Thyroid gland (tissue), 4 donors: ENCODE data around the gene HSPA5. TPM values are rescaled to one million over a fixed set of nuclear protein-coding genes. Genes with fewer than 3 reads are reported as not detected.
"Not testable (repeated sequence)": the region's sequence is repeated elsewhere in the genome, so short reads cannot be mapped to it uniquely, and the experiment has no call there.

ENCODE experiments used
- DNase-seq, 2 donors: peaks; one replicate each; pipeline ENCODE4 v3.0.0-alpha.2; 2019
- H3K27ac ChIP-seq, 3 donors: fragments of 200-600 bp; sonication (generic); 1 replicate in 2 of 3; 2 replicates in 1 of 3; pipeline ENCODE4 v1.5.1; 2016 to 2019; ENCODE audit warnings: mild to moderate bottlenecking in 1 of 3, moderate library complexity in 1 of 3
- H3K27me3 ChIP-seq: fragments of 200-600 bp; sonication (generic); one replicate; pipeline ENCODE4 v1.5.1; 2019
- H3K36me3 ChIP-seq, 2 donors: fragments of 200-600 bp; sonication (generic); one replicate each; pipeline ENCODE4 v1.5.1; 2016 to 2019
- H3K4me1 ChIP-seq, 2 donors: fragments of 200-600 bp; sonication (generic); one replicate each; pipeline ENCODE4 v1.5.1; 2017 to 2019
- H3K4me3 ChIP-seq, 3 donors: fragments of 200-600 bp; sonication (generic); replicated peaks in 1 of 3; 1 replicate in 2 of 3; 2 replicates in 1 of 3; pipeline ENCODE4 v1.5.1; 2016; ENCODE audit warnings: mild to moderate bottlenecking in 1 of 3
- H3K9me3 ChIP-seq: fragments of 200-600 bp; sonication (generic); one replicate; pipeline ENCODE4 v1.5.1; 2017
- POLR2A ChIP-seq, 2 donors: fragments of 450-650 bp; IDR thresholded peaks; one replicate each; pipeline ENCODE4 v1.6.1; 2017; ENCODE audit warnings: antibody characterized with exemption in 2 of 2, mild to moderate bottlenecking in 2 of 2, moderate library complexity in 1 of 2
- WGBS, 2 donors: methylation state at CpG; one replicate each; pipeline ENCODE4 v1.1.5; 2017; 5-methylcytosine and 5-hydroxymethylcytosine counted together
- intact Hi-C: fragments of 100-400 bp; cut with DNase I; formaldehyde crosslinking; loops from one replicate; pipeline ENCODE4 v1.15.1; 2023
- total RNA-seq, 4 donors: library from RNA; depleted of rRNA; stranded (reverse); fragments of >200 nt; gene quantifications; one replicate each; pipeline ENCODE4 v1.2.3, GENCODE V29; 2016
- TF ChIP-seq, protein P1 (sequence below), 6 experiments: fragments of 200-600 bp in 3 of 6; fragments of 450-650 bp in 3 of 6; sonication (generic) in 3 of 6; IDR thresholded peaks; one replicate each; pipeline ENCODE4 v1.5.1; 2016 to 2019; ENCODE audit warnings: antibody characterized with exemption in 6 of 6, mild to moderate bottlenecking in 2 of 6, inconsistent platforms in 1 of 6, moderate library complexity in 1 of 6

HSPA5 gene
- total RNA-seq, 4 donors from 2014 or later, result 202 to 921 (median 592) TPM

DNA sequence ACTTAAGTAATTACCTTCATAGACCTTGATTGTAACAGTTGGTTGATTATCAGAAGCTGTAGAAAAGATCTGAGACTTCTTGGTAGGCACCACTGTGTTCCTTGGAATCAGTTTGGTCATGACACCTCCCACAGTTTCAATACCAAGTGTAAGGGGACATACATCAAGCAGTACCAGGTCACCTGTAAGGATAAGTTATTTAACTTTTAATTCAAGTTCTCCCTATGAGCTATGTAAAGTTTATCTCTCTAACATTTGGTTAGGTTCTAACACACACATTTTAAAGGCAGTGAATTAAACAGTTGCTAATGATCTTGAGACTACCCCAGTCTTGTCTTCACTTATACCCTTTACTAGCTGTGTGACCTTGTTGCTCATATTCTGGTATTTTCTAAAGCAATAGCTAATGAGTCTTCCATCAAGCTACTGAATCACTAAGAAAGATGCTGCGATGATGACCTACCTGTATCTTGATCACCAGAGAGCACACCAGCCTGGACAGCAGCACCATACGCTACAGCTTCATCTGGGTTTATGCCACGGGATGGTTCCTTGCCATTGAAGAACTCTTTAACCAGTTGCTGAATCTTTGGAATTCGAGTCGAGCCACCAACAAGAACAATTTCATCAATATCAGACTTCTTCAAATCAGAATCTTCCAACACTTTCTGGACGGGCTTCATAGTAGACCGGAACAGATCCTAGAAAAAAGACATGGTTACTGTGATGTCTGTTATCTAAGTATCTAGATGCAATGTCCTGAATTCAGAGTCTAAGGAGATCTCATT lies 2.8 kb downstream of the HSPA5 start:
- Histone ChIP-seq H3K4me3 (peak overlapping the region; percentile 14 to 100 (median 99)), H3K27me3 (no peaks in the 10 kb centered on the region), H3K27ac (peak overlapping the region in 1 of 3 donors; percentile 49), H3K4me1 (peaks cover 41 to 56% of the 10 kb centered on the region in 2 donors), H3K9me3 (no peaks in the 10 kb centered on the region), H3K36me3 (peaks cover 42 to 51% of the 10 kb centered on the region in 2 donors)
- no peak for TF ChIP-seq POLR2A (IDR thresholded peaks at IDR 0.05)
- WGBS, 2 donors, result 64 to 74% methylated on average over 7 of the region's 7 CpGs
- no peak for DNase-seq
- intact Hi-C loops, result no loop called here

DNA sequence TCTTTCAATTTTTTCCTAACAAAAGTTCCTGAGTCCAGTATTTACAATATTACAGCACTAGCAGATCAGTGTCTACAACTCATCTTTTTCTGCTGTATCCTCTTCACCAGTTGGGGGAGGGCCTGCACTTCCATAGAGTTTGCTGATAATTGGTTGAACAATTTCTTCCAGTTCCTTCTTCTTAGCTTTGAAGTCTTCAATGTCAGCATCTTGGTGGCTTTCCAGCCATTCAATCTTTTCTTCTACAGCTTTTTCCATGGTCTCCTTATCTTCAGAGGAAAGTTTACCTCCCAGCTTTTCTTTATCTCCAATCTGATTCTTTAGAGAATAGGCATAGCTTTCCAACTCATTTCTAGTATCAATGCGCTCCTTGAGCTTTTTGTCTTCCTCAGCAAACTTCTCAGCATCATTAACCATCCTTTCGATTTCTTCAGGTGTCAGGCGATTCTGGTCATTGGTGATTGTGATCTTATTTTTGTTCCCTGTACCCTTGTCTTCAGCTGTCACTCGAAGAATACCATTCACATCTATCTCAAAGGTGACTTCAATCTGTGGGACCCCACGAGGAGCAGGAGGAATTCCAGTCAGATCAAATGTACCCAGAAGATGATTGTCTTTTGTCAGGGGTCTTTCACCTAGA lies 4.5 kb downstream of the HSPA5 start:
- H3K9me3 ChIP-seq, DNase-seq, intact Hi-C loops, H3K27me3 ChIP-seq: not testable (repeated sequence)
- H3K4me1 ChIP-seq, result peaks cover 34 to 50% of the 10 kb centered on the region in 2 donors
- H3K36me3 ChIP-seq, result peaks cover 42 to 51% of the 10 kb centered on the region in 2 donors
- H3K27ac ChIP-seq, result peak overlapping the region in 1 of 3 donors; percentile 29
- 58 to 71% methylated on average over 5 of the region's 5 CpGs for WGBS, 2 donors
- peak overlapping the region in 1 of 3 donors; percentile 2 for H3K4me3 ChIP-seq

DNA sequence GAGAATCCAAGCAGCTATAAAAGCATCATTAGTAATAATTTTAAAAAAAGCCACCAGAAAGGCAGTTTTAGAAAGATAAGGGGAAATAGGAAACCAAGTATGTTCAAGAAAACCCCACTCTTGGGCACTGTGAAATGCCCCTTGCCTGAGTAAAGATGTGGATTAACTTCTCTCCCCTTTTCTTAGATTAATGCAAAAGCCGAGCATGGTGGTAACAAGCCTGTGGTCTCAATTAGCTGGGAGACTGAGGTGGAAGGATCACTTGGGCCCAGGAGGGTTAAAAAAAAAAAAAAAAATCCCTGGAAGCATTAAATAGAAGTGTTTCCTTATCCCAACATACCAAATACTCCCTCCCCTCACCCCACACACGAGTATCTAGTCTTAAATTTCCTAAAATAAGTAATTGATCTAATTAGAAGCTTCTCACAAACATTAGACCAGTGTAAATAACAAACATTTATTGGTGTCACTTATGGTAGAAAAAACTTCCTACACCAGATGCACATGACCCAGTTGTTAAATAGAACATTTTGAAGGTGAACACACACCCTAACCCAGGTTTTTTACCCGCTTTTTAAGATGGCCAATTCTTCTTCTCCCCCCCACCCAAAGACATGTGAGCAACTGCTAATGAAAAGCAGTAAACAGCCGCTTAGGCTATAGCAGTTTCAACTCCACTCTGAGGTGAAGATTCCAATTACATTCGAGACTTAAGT lies 5.2 kb downstream of the HSPA5 start:
- H3K36me3 ChIP-seq, result peaks cover 42 to 51% of the 10 kb centered on the region in 2 donors
- H3K9me3 ChIP-seq, result no peaks in the 10 kb centered on the region
- 50 to 52% methylated on average over 5 of the region's 5 CpGs for WGBS, 2 donors
- TF ChIP-seq POLR2A (IDR thresholded peaks at IDR 0.05), result no peak
- TF ChIP-seq, protein P1, sequence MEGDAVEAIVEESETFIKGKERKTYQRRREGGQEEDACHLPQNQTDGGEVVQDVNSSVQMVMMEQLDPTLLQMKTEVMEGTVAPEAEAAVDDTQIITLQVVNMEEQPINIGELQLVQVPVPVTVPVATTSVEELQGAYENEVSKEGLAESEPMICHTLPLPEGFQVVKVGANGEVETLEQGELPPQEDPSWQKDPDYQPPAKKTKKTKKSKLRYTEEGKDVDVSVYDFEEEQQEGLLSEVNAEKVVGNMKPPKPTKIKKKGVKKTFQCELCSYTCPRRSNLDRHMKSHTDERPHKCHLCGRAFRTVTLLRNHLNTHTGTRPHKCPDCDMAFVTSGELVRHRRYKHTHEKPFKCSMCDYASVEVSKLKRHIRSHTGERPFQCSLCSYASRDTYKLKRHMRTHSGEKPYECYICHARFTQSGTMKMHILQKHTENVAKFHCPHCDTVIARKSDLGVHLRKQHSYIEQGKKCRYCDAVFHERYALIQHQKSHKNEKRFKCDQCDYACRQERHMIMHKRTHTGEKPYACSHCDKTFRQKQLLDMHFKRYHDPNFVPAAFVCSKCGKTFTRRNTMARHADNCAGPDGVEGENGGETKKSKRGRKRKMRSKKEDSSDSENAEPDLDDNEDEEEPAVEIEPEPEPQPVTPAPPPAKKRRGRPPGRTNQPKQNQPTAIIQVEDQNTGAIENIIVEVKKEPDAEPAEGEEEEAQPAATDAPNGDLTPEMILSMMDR (IDR thresholded peaks at IDR 0.05), result no peak
- DNase-seq, result no peak
- peak overlapping the region in 1 of 3 donors; percentile 29 for H3K27ac ChIP-seq
- H3K4me3 ChIP-seq, result peak overlapping the region in 1 of 3 donors; percentile 2
- H3K27me3 ChIP-seq, result no peaks in the 10 kb centered on the region
- intact Hi-C loops, result no loop called here
- H3K4me1 ChIP-seq, result peaks cover 34 to 50% of the 10 kb centered on the region in 2 donors

DNA sequence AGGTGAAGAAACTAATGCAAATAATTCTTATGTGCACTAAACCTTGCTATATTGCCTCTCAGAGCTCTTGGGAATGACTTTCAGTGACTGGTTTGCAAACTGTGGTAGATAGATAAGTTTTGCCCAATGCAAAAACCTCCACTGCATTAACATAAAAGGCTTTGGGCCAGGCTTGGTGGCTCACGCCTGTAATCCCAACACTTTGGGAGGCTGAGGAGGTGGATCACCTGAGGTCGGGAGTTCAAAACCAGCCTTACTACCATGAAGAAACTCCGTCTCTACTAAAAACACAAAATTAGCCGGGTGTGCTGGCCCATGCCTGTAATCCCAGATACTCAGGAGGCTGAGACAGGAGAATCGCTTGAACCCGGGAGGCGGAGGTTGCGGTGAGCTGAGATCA lies 7.0 kb downstream of the HSPA5 start:
- intact Hi-C loops, H3K9me3 ChIP-seq, DNase-seq, H3K27ac ChIP-seq, H3K4me3 ChIP-seq, H3K27me3 ChIP-seq: not testable (repeated sequence)
- peaks cover 30 to 45% of the 10 kb centered on the region in 2 donors for H3K4me1 ChIP-seq
- WGBS, 2 donors, result 92 to 93% methylated on average over 8 of the region's 8 CpGs
- H3K36me3 ChIP-seq, result peaks cover 35 to 42% of the 10 kb centered on the region in 2 donors

DNA sequence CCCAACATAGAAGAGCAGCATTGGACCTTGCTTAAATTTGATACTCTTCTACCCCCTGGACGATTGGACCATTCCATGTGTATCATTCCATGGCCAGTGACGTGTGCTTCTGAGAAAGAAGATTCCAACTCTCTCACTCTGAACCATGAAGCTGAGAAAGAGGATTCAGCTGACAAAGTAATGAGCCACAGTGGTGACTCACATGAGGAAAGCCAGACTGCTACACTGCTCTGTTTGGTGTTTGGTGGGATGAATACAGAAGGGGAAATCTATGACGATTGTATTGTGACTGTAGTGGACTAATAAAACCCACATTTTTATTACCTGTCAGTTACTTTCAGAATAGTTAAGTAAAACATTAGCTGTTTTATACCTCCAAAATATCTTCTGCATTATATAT lies 7.5 kb downstream of the HSPA5 start:
- Histone ChIP-seq H3K4me1 (peaks cover 30 to 41% of the 10 kb centered on the region in 2 donors), H3K36me3 (peaks cover 31 to 38% of the 10 kb centered on the region in 2 donors), H3K4me3 (no peak overlapping the region), H3K27ac (no peak overlapping the region), H3K9me3 (no peaks in the 10 kb centered on the region), H3K27me3 (no peaks in the 10 kb centered on the region)
- DNase-seq, result no peak
- TF ChIP-seq, protein P1 (IDR thresholded peaks at IDR 0.05), result no peak
- TF ChIP-seq POLR2A (IDR thresholded peaks at IDR 0.05), result no peak
- 72 to 74% methylated on average over 3 of the region's 3 CpGs for WGBS, 2 donors
- intact Hi-C loops, result no loop called here

DNA sequence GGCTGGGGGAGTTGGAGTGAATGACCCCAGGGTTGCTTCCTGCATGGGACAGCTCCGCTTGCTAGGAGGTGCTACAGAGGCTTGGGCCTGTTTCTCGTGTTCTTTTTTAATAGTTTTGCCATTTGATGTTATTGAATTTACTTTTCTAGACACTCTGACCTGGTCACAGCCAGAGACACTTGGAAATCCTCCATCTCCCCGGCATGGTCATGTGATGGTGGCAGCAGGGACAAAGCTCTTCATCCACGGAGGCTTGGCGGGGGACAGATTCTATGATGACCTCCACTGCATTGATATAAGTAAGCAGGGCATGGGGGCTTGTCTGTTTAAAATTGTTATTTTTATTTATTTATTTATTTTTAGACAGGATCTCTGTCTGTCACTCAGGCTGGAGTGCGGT lies 13.4 kb downstream of the HSPA5 start:
- TF ChIP-seq, protein P1 (IDR thresholded peaks at IDR 0.05), result no peak
- TF ChIP-seq POLR2A (IDR thresholded peaks at IDR 0.05), result no peak
- H3K27ac ChIP-seq, result no peak overlapping the region
- no peaks in the 10 kb centered on the region for H3K36me3 ChIP-seq
- 92 to 96% methylated on average over 6 of the region's 6 CpGs for WGBS, 2 donors
- no peak overlapping the region for H3K4me3 ChIP-seq
- H3K27me3 ChIP-seq, result no peaks in the 10 kb centered on the region
- no peaks in the 10 kb centered on the region for H3K4me1 ChIP-seq
- intact Hi-C loops, result no loop called here
- DNase-seq, result no peak
- H3K9me3 ChIP-seq, result no peaks in the 10 kb centered on the region

DNA sequence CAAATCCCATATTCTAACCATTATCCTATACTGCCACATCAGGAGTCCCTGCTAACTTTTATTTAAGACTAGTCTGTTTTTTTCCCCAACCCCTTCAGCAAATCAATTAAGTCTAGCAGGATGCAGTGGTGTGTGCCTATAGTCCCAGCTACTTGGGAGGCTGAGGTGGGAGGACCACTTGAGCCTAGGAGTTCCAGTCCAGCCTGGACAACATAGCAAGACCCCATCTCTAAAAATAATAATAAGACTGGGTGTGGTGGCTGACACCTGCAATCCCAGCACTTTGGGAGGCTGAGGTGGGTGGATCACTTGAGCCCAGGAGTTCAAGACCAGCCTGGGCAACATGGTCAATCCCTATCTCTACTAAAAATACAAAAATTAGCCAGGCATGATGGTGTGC lies 16.3 kb downstream of the HSPA5 start:
- H3K4me3 ChIP-seq, DNase-seq, H3K9me3 ChIP-seq, H3K27ac ChIP-seq, intact Hi-C loops, H3K27me3 ChIP-seq, H3K36me3 ChIP-seq, H3K4me1 ChIP-seq: not testable (repeated sequence)
